HT-29 (cell line): ENCODE measurements around the gene OR51M1. TPM values are rescaled to one million over a fixed set of nuclear protein-coding genes. Genes with fewer than 3 reads are reported as not detected.

Experiments used
- DNase-seq: peaks from one replicate; pipeline ENCODE4 v3.0.0-alpha.2; 2015; ENCODE audit warnings: low spot score
- small RNA-seq: library from RNA; depleted of rRNA; stranded (forward); fragments of <200 nt; gene quantifications from one replicate; pipeline ENCODE3, GENCODE V24; 2014
- total RNA-seq: library from RNA; depleted of rRNA; stranded (reverse); fragments of >200 nt; shearing (Covaris generic); gene quantifications from 2 replicates; pipeline ENCODE4 v1.2.3, GENCODE V29; 2014; rRNA removed

Gene OR51M1
- total RNA-seq, 1 experiment from 2014 or later: not detected

- DNase-seq: no peak
These were observed 723 bp downstream of the OR51M1 start for GRCh38 chr11:5384335-5384734.

- no peak for DNase-seq
These were observed 6.6 kb downstream of the OR51M1 start for GRCh38 chr11:5390210-5390609.

GRCh38 chr11:5394091-5394490 is 10.5 kb downstream of the OR51M1 start:
- DNase-seq: no peak

- DNase-seq: no peak
These were observed 15.3 kb downstream of the OR51M1 start for GRCh38 chr11:5398936-5399335.

- no peak for DNase-seq
These were observed 21.6 kb downstream of the OR51M1 start for GRCh38 chr11:5405173-5405572.

- no peak for DNase-seq
These were observed 37.4 kb downstream of the OR51M1 start for GRCh38 chr11:5420993-5421392.

GRCh38 chr11:5421811-5422210 is 38.2 kb downstream of the OR51M1 start, which contains the start of gene OR51Q1:
Gene OR51Q1, plus strand, starts transcription at chr11:5422111. Its CDS starts 90 bp downstream, at chr11:5422201.
- DNase-seq: no peak

- DNase-seq: no peak
These were observed 39.5 kb downstream of the OR51M1 start for GRCh38 chr11:5423131-5423530.

- DNase-seq: no peak
These were observed 57.8 kb downstream of the OR51M1 start, which contains the start of gene OR51I1 for GRCh38 chr11:5441414-5441813. Gene OR51I1, minus strand, starts transcription at chr11:5441514. Its CDS starts 0 bp downstream, at chr11:5441514.

Small RNA genes within 50 kb of the gene (small RNA-seq; reads per million reads assigned to genes)
- gene AC104389.3: not detected

Other genes starting within 250 kb of the OR51M1 start
- gene OR52A5, start 245.5 kb upstream of the OR51M1 start, total RNA-seq: not detected in 2 replicates
- gene OR52A1, start 229.1 kb upstream of the OR51M1 start, total RNA-seq: not detected in 2 replicates
- gene OR51V1, start 183.1 kb upstream of the OR51M1 start, total RNA-seq: not detected in 2 replicates
- gene HBB, start 156.7 kb upstream of the OR51M1 start, total RNA-seq: not detected in 2 replicates
- gene HBD, start 149.3 kb upstream of the OR51M1 start, total RNA-seq: not detected in 2 replicates
- not detected in 2 replicates for gene HBG1, start 134.0 kb upstream of the OR51M1 start, total RNA-seq
- gene HBG2, start 129.0 kb upstream of the OR51M1 start, total RNA-seq: not detected in 2 replicates
- not detected in 2 replicates for gene HBE1, start 113.9 kb upstream of the OR51M1 start, total RNA-seq
- not detected in 2 replicates for gene OR51B4, start 81.9 kb upstream of the OR51M1 start, total RNA-seq
- gene OR51B2, start 59.5 kb upstream of the OR51M1 start, total RNA-seq: not detected in 2 replicates
- not detected in 2 replicates for gene OR51B5, start 40.3 kb upstream of the OR51M1 start, total RNA-seq
- gene OR51B6, start 32.3 kb upstream of the OR51M1 start, total RNA-seq: not detected in 2 replicates
- gene OR51Q1, start 38.3 kb downstream of the OR51M1 start, total RNA-seq: not detected in 2 replicates
- not detected in 2 replicates for gene OR51I1, start 57.7 kb downstream of the OR51M1 start, total RNA-seq
- gene OR51I2, start 65.5 kb downstream of the OR51M1 start, total RNA-seq: not detected in 2 replicates
- not detected in 2 replicates for gene OR52D1, start 104.9 kb downstream of the OR51M1 start, total RNA-seq
- not detected in 2 replicates for gene UBQLN3, start 126.1 kb downstream of the OR51M1 start, total RNA-seq
- gene UBQLNL, start 132.9 kb downstream of the OR51M1 start, total RNA-seq: not detected in 2 replicates
- not detected in 2 replicates for gene OR52H1, start 164.7 kb downstream of the OR51M1 start, total RNA-seq
- not detected in 2 replicates for gene OR52B6, start 197.1 kb downstream of the OR51M1 start, total RNA-seq
- 0.47 and 2.7 TPM in 2 replicates for gene TRIM6, start 212.8 kb downstream of the OR51M1 start, total RNA-seq
- 2.8 and 4.7 TPM in 2 replicates for gene TRIM34, start 241.2 kb downstream of the OR51M1 start, total RNA-seq